ENCODE data around the gene KIF2C. TPM values are rescaled to one million over a fixed set of nuclear protein-coding genes. Genes with fewer than 3 reads are reported as not detected.
A peak's percentile ranks its signal among the peaks of the same experiment; 100 is the strongest.

The KIF2C gene
- total RNA-seq, 5 donors from 2014 or later (not counting 1 experiment from before 2014, with no cell fraction given), result 0.68 to 1.6 (median 1.1) TPM

GRCh38 chr1:44806025-44806703, 66.5 kb downstream of the KIF2C start:
- Mint-ChIP-seq H3K36me3 (peaks cover 39% of the 10 kb centered on the region), H3K4me1 (peaks cover 82 to 87% (median 84%) of the 10 kb centered on the region in 3 donors), H3K9me3 (no peaks in the 10 kb centered on the region), H3K27me3 (no peaks in the 10 kb centered on the region), H3K27ac (peak overlapping the region; percentile 99), H3K4me3 (peak overlapping the region in 2 of 3 donors; percentile 2 to 83)
- peaks cover 62 to 91% of the 10 kb centered on the region in 2 experiments for H3K4me1 ChIP-seq (ENCODE audit: control insufficient read depth in 1 of 2, extremely low read depth in 1 of 2, insufficient read depth in 2 of 2, low read length in 2 of 2)
- peaks cover 16 to 50% of the 10 kb centered on the region in 2 donors for H3K36me3 ChIP-seq (ENCODE audit: control insufficient read depth in 2 of 2, extremely low read depth in 1 of 2, insufficient read depth in 1 of 2, low read length in 1 of 2)
- no peaks in the 10 kb centered on the region for H3K9me3 ChIP-seq
- no peaks in the 10 kb centered on the region for H3K27me3 ChIP-seq (replicated peaks in 1 of 2; ENCODE audit: control insufficient read depth in 2 of 2, extremely low read depth in 1 of 2, insufficient read depth in 2 of 2, low read length in 1 of 2)
- DNase-seq (peak in 1 of 35 experiments; percentile 42), ATAC-seq (replicated peaks in 1 of 4) (no peak)
- WGBS (ENCODE audit: insufficient coverage), result 98% methylated on average over 64 of the region's 70 CpGs
- no peak overlapping the region for H3K4me3 ChIP-seq (ENCODE audit: control insufficient read depth in 1 of 2, extremely low read depth in 1 of 2, low read length in 1 of 2)
- peak overlapping the region; percentile 98 for H3K27ac ChIP-seq (ENCODE audit: low read length)
- POLR2A ChIA-PET, result interaction anchor here (0.5 to 3.9 kb wide), 4 partner anchors 12 to 168 kb away, joined by 3 to 35 read pairs (median 5); no protein-coding TSS in a partner anchor
- CTCF ChIA-PET, result no interaction called here

DNA sequence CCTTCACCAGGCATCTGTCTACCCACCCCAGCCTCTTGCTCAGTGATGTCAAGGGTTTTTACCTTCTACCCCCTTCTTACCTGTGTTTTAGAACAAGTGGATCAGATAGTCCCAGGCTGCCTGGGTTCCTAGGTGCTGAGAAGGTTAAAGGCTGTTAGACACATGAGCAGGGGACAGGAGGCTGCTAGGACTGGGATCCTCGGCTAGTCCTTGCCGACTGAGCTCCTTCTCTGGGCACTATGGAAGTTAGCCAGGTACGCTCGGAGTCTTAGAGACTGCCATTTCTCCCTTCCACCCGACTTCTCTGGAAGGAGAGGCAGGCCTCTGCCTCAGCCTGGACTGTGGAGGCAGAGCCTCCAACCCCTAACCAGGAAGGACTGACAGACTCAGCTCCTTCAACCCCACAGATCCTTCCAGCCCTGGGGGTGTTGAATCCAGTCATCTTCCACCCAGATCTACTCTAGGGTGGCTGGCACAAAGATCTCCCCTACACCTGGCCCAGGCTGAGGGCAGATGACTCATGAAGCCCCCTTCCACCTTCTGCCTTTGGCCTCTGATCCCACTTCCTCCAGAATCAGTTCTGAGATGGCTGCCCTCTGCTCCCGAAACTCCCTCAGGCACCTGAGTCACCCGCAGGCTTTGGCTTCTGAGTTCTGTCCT, 67.2 kb downstream of the KIF2C start, which contains the start of gene DYNLT4:
TSS of gene DYNLT4 (minus strand) at position 648 of the 660 bp plus-strand sequence. CDS start 683 bp downstream, outside the sequence.
- no peaks in the 10 kb centered on the region for H3K27me3 Mint-ChIP-seq
- ChIA-PET POLR2A (interaction anchor here (0.5 to 3.9 kb wide), 3 partner anchors 12 to 168 kb away, joined by 3 to 35 read pairs (median 7); no protein-coding TSS in a partner anchor), CTCF (no interaction called here)
- DNase-seq (peak in 2 of 35 experiments; percentile 32 to 41), ATAC-seq (replicated peaks in 1 of 4) (peak; percentile 0 to 4 (median 0))
- H3K36me3 Mint-ChIP-seq, result peaks cover 41% of the 10 kb centered on the region
- H3K9me3 ChIP-seq, result no peaks in the 10 kb centered on the region
- H3K27ac Mint-ChIP-seq, result peak within 1 kb of the TSS; percentile 99
- peak within 1 kb of the TSS; percentile 61 to 85 (median 68) for H3K4me3 Mint-ChIP-seq
- peaks cover 16 to 50% of the 10 kb centered on the region in 2 donors for H3K36me3 ChIP-seq (ENCODE audit: control insufficient read depth in 2 of 2, extremely low read depth in 1 of 2, insufficient read depth in 1 of 2, low read length in 1 of 2)
- H3K4me1 ChIP-seq (ENCODE audit: control insufficient read depth in 1 of 2, extremely low read depth in 1 of 2, insufficient read depth in 2 of 2, low read length in 2 of 2), result peaks cover 67 to 92% of the 10 kb centered on the region in 2 experiments
- peaks cover 87 to 92% (median 87%) of the 10 kb centered on the region in 3 donors for H3K4me1 Mint-ChIP-seq
- H3K27ac ChIP-seq (ENCODE audit: low read length), result peak within 1 kb of the TSS; percentile 98
- no peaks in the 10 kb centered on the region for H3K27me3 ChIP-seq (replicated peaks in 1 of 2; ENCODE audit: control insufficient read depth in 2 of 2, extremely low read depth in 1 of 2, insufficient read depth in 2 of 2, low read length in 1 of 2)
- H3K9me3 Mint-ChIP-seq, result no peaks in the 10 kb centered on the region
- WGBS (ENCODE audit: insufficient coverage), result 91% methylated on average over 5 of the region's 7 CpGs
- peak within 1 kb of the TSS; percentile 16 to 35 for H3K4me3 ChIP-seq (ENCODE audit: control insufficient read depth in 1 of 2, extremely low read depth in 1 of 2, low read length in 1 of 2)

DNA sequence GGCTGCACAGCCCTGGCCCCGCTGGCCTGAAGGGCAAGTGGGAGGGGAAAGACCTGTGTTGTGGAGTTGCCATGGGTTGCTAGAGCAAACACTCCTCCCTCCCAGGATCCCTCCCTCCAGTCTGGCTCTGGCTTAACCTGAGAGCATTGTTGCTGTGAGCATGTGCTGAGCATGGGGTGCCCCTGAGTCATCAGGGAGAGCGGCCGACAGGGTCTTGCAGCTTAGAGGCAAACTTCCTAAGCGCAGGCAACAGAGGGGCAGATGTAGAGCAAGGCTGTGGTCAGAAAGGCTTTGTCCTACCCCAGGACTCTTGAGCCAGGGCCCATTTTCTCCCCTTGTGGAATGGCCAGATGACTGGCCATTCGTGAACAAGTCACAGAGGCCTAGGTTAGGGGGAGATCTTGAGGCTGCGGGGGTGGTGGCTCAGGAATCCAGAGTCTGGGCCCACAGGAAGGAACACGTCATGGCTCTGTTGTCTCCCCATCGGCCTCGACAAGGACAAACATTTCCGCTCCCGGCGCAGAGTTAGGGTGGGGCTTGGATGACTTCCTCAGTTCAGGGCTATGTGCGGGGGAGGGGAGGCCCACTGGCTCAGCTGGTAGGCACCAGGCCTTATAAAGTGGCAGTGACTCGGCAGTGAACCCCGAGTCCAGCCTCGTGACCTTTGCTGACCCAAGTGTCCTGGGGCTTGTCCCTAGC, 67.9 kb downstream of the KIF2C start:
- H3K36me3 ChIP-seq (ENCODE audit: control insufficient read depth in 2 of 2, extremely low read depth in 1 of 2, insufficient read depth in 1 of 2, low read length in 1 of 2), result peaks cover 16 to 44% of the 10 kb centered on the region in 2 donors
- H3K9me3 ChIP-seq, result no peaks in the 10 kb centered on the region
- Mint-ChIP-seq H3K9me3 (no peaks in the 10 kb centered on the region), H3K27me3 (no peaks in the 10 kb centered on the region), H3K27ac (peak overlapping the region; percentile 99), H3K4me1 (peaks cover 85 to 92% (median 87%) of the 10 kb centered on the region in 3 donors), H3K36me3 (peaks cover 35% of the 10 kb centered on the region), H3K4me3 (peak overlapping the region; percentile 61 to 85 (median 68))
- POLR2A ChIA-PET, result interaction anchor here (0.5 to 3.9 kb wide), 4 partner anchors 11 to 496 kb away, joined by 3 to 51 read pairs (median 20); no protein-coding TSS in a partner anchor
- peak overlapping the region; percentile 98 for H3K27ac ChIP-seq (ENCODE audit: low read length)
- DNase-seq (peak; percentile 81 to 97 (median 91)), ATAC-seq (replicated peaks in 1 of 4) (peak; percentile 61 to 74 (median 70))
- CTCF ChIA-PET, result no interaction called here
- H3K4me1 ChIP-seq (ENCODE audit: control insufficient read depth in 1 of 2, extremely low read depth in 1 of 2, insufficient read depth in 2 of 2, low read length in 2 of 2), result peaks cover 60 to 92% of the 10 kb centered on the region in 2 experiments
- WGBS (ENCODE audit: insufficient coverage), result 3% methylated on average over 7 of the region's 16 CpGs
- no peaks in the 10 kb centered on the region for H3K27me3 ChIP-seq (replicated peaks in 1 of 2; ENCODE audit: control insufficient read depth in 2 of 2, extremely low read depth in 1 of 2, insufficient read depth in 2 of 2, low read length in 1 of 2)
- H3K4me3 ChIP-seq (ENCODE audit: control insufficient read depth in 1 of 2, extremely low read depth in 1 of 2, low read length in 1 of 2), result peak overlapping the region; percentile 16 to 35

DNA sequence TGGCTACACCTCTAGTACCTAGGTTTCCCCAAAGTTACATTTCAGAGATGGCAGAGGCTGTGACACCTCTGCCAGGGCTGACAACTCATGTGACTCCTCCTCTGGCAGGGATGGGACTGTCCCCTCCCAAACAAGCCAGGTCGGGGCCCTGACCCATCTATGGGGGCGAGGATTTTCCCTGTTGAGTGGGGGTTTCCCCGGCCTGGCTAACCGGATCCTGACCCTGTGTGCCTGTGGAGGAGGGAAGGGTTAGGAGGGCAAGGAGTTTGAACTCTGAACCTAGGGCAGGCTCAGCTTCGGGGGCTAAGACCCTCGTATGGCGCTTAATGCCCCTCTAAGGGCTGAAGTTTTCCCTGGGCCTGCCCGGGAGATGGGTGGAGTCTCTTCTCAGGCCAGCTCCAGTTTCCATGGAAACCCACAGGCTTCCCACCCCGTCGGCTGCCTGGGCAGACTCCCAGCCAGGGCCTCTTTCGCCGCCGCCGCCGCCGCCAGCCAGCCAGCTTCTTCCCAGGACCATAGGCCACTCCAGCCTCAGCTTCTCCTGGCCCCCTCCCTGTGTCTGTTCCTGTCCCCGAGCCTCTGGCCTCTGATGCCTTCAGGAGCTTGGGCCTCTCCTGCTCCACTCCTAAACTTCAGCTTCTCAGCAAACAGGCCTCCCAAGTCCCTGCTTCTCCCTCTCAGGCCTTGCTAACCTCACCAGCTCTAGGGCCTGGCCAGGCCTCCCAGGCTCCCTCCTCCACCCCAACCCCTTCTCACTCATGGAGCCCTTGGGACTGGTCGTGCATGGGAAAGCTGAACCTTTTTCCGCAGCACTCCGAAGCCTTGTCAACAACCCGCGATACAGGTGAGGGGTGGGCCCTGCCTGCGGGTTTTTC, 68.7 kb downstream of the KIF2C start, which contains the start of gene BTBD19:
TSS of gene BTBD19 (plus strand) at position 461 of the 875 bp plus-strand sequence. CDS start at position 759, 298 bp downstream.
- Histone ChIP-seq H3K27me3 (replicated peaks in 1 of 2; ENCODE audit: control insufficient read depth in 2 of 2, extremely low read depth in 1 of 2, insufficient read depth in 2 of 2, low read length in 1 of 2) (no peaks in the 10 kb centered on the region), H3K4me1 (ENCODE audit: control insufficient read depth in 1 of 2, extremely low read depth in 1 of 2, insufficient read depth in 2 of 2, low read length in 2 of 2) (peaks cover 60 to 92% of the 10 kb centered on the region in 2 experiments), H3K9me3 (no peaks in the 10 kb centered on the region), H3K4me3 (ENCODE audit: control insufficient read depth in 1 of 2, extremely low read depth in 1 of 2, low read length in 1 of 2) (peak within 1 kb of the TSS; percentile 16 to 35), H3K36me3 (ENCODE audit: control insufficient read depth in 2 of 2, extremely low read depth in 1 of 2, insufficient read depth in 1 of 2, low read length in 1 of 2) (peaks cover 16 to 36% of the 10 kb centered on the region in 2 donors), H3K27ac (ENCODE audit: low read length) (peak within 1 kb of the TSS; percentile 98)
- Mint-ChIP-seq H3K4me3 (peak within 1 kb of the TSS; percentile 61 to 85 (median 68)), H3K4me1 (peaks cover 77 to 88% (median 79%) of the 10 kb centered on the region in 3 donors), H3K27ac (peak within 1 kb of the TSS; percentile 99), H3K9me3 (no peaks in the 10 kb centered on the region), H3K36me3 (peaks cover 27% of the 10 kb centered on the region), H3K27me3 (no peaks in the 10 kb centered on the region)
- ATAC-seq (replicated peaks in 1 of 4) (peak; percentile 10 to 25 (median 15)), DNase-seq (peak in 13 of 35 experiments; percentile 26 to 80 (median 39))
- POLR2A ChIA-PET, result interaction anchor here (0.5 to 3.9 kb wide), 11 partner anchors 7 to 496 kb away, joined by 3 to 51 read pairs (median 7); partner anchors contain the start of genes PLK3 (in 2 of the 2), RNU5D-1 (in 1 of the 2) and RPS8 (in 1 of the 2)
- 34% methylated on average over 19 of the region's 23 CpGs for WGBS (ENCODE audit: insufficient coverage)
- CTCF ChIA-PET, result interaction anchor here (0.5 to 2.8 kb wide), 5 partner anchors 8 to 501 kb away, joined by 4 to 22 read pairs (median 6); partner anchors contain the start of gene PLK3 (in 1 of the 2)
